HL-60 (cell line): ENCODE data around the gene UBE2L5.

Experiments used
- GABPA ChIP-seq: IDR thresholded peaks from 2 replicates; pipeline ENCODE4 v1.6.1; 2012; ENCODE audit warnings: low read depth
- POLR2AphosphoS5 ChIP-seq: IDR thresholded peaks from 2 replicates; pipeline ENCODE4 v1.6.1; 2012; ENCODE audit warnings: low read depth
- SPI1 ChIP-seq: IDR thresholded peaks from 2 replicates; pipeline ENCODE4 v1.6.1; 2012; ENCODE audit warnings: low read depth, mild to moderate bottlenecking, borderline replicate concordance
- TF ChIP-seq, protein P1 (sequence below): IDR thresholded peaks from one replicate; pipeline ENCODE4 v1.5.1; 2011; ENCODE audit warnings: low read length, control low read depth, inconsistent platforms; ENCODE audit not compliant: insufficient read depth

DNA sequence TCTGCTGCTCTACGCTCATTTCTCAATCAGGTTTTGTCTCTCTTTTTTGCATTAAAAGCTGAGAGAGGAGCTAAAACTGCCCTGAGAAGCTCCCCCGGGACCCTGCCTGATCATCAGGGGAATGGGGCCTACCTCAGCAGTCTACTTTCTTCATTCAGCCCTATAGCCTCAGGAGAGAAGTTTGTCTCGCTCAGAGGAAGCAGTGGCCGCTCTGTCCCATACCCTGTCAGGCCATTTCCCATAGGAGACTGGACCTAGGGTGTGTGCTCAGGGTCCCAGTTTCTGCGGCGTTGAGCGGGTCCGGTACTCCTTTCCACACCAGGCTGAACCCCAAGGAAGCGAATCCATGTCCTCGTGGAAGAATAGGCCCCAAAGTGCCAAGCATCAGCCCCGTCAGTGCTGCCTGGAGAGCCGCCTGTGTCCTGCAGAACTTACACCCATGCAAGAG is 21.7 kb downstream of the UBE2L5 start:
- TF ChIP-seq, protein P1, sequence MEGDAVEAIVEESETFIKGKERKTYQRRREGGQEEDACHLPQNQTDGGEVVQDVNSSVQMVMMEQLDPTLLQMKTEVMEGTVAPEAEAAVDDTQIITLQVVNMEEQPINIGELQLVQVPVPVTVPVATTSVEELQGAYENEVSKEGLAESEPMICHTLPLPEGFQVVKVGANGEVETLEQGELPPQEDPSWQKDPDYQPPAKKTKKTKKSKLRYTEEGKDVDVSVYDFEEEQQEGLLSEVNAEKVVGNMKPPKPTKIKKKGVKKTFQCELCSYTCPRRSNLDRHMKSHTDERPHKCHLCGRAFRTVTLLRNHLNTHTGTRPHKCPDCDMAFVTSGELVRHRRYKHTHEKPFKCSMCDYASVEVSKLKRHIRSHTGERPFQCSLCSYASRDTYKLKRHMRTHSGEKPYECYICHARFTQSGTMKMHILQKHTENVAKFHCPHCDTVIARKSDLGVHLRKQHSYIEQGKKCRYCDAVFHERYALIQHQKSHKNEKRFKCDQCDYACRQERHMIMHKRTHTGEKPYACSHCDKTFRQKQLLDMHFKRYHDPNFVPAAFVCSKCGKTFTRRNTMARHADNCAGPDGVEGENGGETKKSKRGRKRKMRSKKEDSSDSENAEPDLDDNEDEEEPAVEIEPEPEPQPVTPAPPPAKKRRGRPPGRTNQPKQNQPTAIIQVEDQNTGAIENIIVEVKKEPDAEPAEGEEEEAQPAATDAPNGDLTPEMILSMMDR: no peak
- no peak for TF ChIP-seq POLR2AphosphoS5
- no peak for TF ChIP-seq SPI1
- TF ChIP-seq GABPA: no peak
